VCaP (cell line): ENCODE results near the gene SCGB2A2.

Source experiments
- H3K27ac ChIP-seq: fragments of 450-650 bp; 2 replicates; pipeline ENCODE4 v1.5.1; 2017
- TF ChIP-seq, protein P1 (sequence below): fragments of 450-650 bp; conservative IDR thresholded peaks from 2 replicates; pipeline ENCODE4 v1.5.1; 2017; ENCODE audit warnings: mild to moderate bottlenecking, moderate library complexity

The SCGB2A2 gene

DNA sequence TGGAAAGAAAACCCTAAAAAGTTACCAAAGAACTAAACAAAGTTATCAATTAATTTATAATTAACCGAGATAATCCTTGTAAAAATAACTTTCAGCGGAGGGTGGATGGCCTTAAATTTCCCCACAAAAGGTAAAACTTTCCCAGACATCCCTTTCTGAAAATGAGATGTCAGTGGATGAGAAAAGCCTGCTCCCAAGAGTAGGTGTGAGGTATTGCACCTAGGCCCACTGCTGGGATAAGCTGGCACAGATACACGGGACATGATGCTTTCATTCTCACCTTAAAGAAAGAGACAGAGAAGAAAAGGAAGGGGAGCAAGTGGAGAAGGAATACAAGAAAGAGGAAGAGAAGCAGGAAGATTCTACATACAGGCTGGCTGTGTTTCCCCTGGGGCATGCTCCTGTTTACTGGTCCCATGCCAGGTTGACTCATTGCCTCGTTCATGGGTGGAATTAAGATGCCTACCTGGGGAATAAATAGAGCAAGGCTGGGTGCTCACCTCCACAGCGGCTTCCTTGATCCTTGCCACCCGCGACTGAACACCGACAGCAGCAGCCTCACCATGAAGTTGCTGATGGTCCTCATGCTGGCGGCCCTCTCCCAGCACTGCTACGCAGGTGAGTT is at the start of gene SCGB2A2:
Gene SCGB2A2 (plus strand): TSS at position 505 of the 625 bp plus-strand sequence. CDS start 59 bp downstream, at position 564.
- TF ChIP-seq, protein P1, sequence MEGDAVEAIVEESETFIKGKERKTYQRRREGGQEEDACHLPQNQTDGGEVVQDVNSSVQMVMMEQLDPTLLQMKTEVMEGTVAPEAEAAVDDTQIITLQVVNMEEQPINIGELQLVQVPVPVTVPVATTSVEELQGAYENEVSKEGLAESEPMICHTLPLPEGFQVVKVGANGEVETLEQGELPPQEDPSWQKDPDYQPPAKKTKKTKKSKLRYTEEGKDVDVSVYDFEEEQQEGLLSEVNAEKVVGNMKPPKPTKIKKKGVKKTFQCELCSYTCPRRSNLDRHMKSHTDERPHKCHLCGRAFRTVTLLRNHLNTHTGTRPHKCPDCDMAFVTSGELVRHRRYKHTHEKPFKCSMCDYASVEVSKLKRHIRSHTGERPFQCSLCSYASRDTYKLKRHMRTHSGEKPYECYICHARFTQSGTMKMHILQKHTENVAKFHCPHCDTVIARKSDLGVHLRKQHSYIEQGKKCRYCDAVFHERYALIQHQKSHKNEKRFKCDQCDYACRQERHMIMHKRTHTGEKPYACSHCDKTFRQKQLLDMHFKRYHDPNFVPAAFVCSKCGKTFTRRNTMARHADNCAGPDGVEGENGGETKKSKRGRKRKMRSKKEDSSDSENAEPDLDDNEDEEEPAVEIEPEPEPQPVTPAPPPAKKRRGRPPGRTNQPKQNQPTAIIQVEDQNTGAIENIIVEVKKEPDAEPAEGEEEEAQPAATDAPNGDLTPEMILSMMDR: peak; percentile 83
- H3K27ac ChIP-seq: no peak within 1 kb of the TSS

GRCh38 chr11:62221498-62221897 is 48.5 kb upstream of the SCGB2A2 start:
- H3K27ac ChIP-seq: no peak overlapping the region
- TF ChIP-seq, protein P1: no peak

DNA sequence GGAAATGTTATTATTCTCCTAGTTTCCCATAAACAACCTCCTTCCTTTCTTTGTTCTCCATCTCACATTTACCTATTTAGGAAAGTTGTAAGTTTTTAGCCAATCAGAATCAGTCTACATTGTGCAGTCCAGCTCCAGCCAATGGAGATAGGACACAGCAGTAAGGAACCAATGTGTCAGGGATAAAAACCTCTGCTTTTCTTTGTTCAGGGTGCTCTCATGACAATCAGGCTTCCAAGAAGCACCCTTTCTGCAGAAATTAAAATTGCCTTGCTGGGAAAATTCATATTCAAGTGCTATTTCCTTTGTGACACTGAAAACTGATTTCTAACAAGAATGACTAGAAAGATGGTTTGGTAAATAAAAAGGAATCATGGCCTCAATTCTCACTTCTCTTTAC is 46.9 kb upstream of the SCGB2A2 start:
- TF ChIP-seq, protein P1: no peak
- no peak overlapping the region for H3K27ac ChIP-seq

DNA sequence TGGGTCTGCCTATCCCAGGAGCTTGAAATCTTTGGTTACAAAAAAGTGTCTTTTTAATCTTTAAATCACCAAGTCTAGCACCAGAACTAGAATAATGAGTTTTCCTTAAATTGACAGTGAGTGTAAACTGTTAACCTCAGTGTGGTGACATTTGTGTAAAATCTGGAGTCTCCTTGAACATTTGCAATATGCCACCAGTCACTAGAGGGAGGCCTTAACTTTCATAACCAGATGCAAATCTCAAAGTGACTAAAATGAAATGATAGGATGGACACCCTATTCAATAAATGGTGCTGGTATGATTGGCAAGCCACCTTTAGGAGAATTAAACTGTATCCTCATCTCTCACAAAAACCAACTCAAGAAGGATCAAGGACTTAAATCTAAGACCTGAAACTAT is 36.2 kb upstream of the SCGB2A2 start:
- H3K27ac ChIP-seq: no peak overlapping the region
- TF ChIP-seq, protein P1: peak; percentile 78

DNA sequence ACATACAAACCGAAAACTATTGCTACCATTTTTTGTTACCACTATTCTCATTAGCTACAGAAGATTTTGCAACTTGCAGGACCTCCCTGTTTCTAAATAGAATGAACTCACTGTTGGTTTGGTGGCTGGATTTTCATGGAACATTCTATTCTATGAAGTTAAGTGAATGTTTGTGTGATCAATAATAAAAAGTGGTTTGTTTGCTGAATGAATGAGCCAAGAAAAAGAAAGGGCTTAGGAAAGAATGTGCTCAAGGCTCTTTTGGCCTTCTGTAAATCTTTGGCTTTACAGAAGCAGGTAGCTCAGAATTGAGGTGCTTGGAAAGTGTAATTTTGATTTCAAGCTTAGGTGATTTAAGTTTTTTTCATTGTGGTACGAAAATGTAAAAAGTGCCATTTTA is 33.8 kb upstream of the SCGB2A2 start:
- TF ChIP-seq, protein P1: no peak
- H3K27ac ChIP-seq: no peak overlapping the region; the same call in 1 of the 2 replicates

DNA sequence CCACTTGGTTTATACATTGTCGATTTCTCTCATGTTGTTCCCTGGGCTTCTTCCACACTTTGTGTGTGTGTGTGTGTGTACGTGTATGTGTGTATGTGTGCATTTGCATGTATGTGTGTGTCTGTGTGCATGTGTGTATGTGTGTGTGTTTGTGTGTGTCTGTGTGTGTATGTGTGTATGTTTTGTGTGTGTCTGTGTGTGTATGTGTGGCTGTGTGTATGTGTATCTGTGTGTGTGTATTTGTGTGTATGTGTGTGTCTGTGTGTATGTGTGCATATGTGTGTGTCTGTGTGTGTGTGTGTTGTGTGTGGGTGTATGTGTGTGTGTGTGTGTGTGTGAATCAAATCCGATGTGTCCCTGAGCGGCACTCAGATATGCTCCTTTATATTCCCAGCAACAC is 32.5 kb upstream of the SCGB2A2 start:
- TF ChIP-seq, protein P1: no peak
- H3K27ac ChIP-seq: peak overlapping the region; percentile 72

GRCh38 chr11:62238151-62238550 is 31.8 kb upstream of the SCGB2A2 start:
- peak overlapping the region; percentile 72 for H3K27ac ChIP-seq
- TF ChIP-seq, protein P1: no peak
